Panc1 (cell line): ENCODE results near the gene SYCE3. TPM values are rescaled to one million over a fixed set of nuclear protein-coding genes. Genes with fewer than 3 reads are reported as not detected.

Experiments used
- ATAC-seq: fragments of 200-7000 bp; cut with Tn5 transposase; 2 replicates; pipeline ENCODE4 v1.9.1; 2020; ENCODE audit warnings: mild to moderate bottlenecking, moderate library complexity
- BruUV-seq: library from RNA; stranded (reverse); fragments of 400-500 nt; replicated peaks from 2 replicates; lab custom pipeline; 2021; lab: Mats Ljungman, UMichigan
- CTCF ChIA-PET: fragments of 300-600 bp; sonication (Branson Sonifier 250); formaldehyde crosslinking; loops from one replicate; lab custom pipeline; 2022; ENCODE audit warnings: antibody characterized with exemption; lab: Charles Lee
- POLR2A ChIA-PET: fragments of 300-600 bp; sonication (Branson Sonifier 250); formaldehyde crosslinking; loops from one replicate; lab custom pipeline; 2022; ENCODE audit warnings: antibody characterized with exemption; lab: Charles Lee
- DNase-seq: peaks from one replicate; pipeline ENCODE4 v3.0.0-alpha.2; 2010; ENCODE audit warnings: low read depth, low spot score
- H3K27ac ChIP-seq: 2 replicates; pipeline ENCODE4 v1.5.1; 2011; ENCODE audit warnings: mild to moderate bottlenecking, low read length, inconsistent platforms
- H3K27me3 ChIP-seq: fragments of 200-500 bp; sonication (Bioruptor generic); 2 replicates; pipeline ENCODE4 v1.6.0; 2014; ENCODE audit warnings: low read length, inconsistent platforms; ENCODE audit not compliant: control insufficient read depth, insufficient read depth
- H3K36me3 ChIP-seq: fragments of 200-500 bp; sonication (Bioruptor generic); 2 replicates; pipeline ENCODE4 v1.5.1; 2014; ENCODE audit warnings: inconsistent platforms, mild to moderate bottlenecking, low read length, moderate library complexity; ENCODE audit not compliant: control insufficient read depth, insufficient read depth
- H3K4me1 ChIP-seq: 2 replicates; pipeline ENCODE4 v1.5.1; 2011; ENCODE audit warnings: inconsistent platforms, mild to moderate bottlenecking, low read length, moderate library complexity; ENCODE audit not compliant: control insufficient read depth, insufficient read depth
- H3K4me3 ChIP-seq, 2 experiments: 2 replicates each; pipeline ENCODE4 v1.5.1; 2011 to 2012; ENCODE audit warnings: low read depth in 2 of 2, low read length in 2 of 2, mild to moderate bottlenecking in 2 of 2, inconsistent platforms in 1 of 2, moderate library complexity in 1 of 2
- H3K9me3 ChIP-seq: fragments of 200-500 bp; sonication (Bioruptor generic); 2 replicates; pipeline ENCODE4 v1.5.1; 2014; ENCODE audit warnings: low read depth, mild to moderate bottlenecking, inconsistent platforms, low read length, moderate library complexity; ENCODE audit not compliant: control insufficient read depth, insufficient read depth
- POLR2AphosphoS5 ChIP-seq: IDR thresholded peaks from 2 replicates; pipeline ENCODE4 v1.6.1; 2012; ENCODE audit warnings: mild to moderate bottlenecking, low read depth, low read length, moderate library complexity
- SIN3A ChIP-seq: IDR thresholded peaks from 2 replicates; pipeline ENCODE4 v1.6.1; 2012; ENCODE audit warnings: low read depth, mild to moderate bottlenecking, low read length, moderate library complexity, borderline replicate concordance; ENCODE audit not compliant: insufficient read depth
- TCF7L2 ChIP-seq: IDR thresholded peaks from 2 replicates; pipeline ENCODE4 v1.6.1; 2011; ENCODE audit warnings: mild to moderate bottlenecking, low read depth, low read length, inconsistent platforms
- in situ Hi-C: cut with HindIII; loops from 2 replicates; pipeline ENCODE4 v1.10.0; 2016; ENCODE audit warnings: low sequenced_read_pairs, low pct_unique_long_range_greater_than_20kb
- intact Hi-C: fragments of 100-400 bp; cut with micrococcal nuclease; formaldehyde crosslinking; loops from one replicate; pipeline ENCODE4 v1.10.0; 2022; ENCODE audit not compliant: unreplicated experiment
- total RNA-seq: library from RNA; stranded (reverse); gene quantifications from one replicate; pipeline ENCODE4 v1.2.1, GENCODE V29; 2021; ENCODE audit not compliant: unreplicated experiment
- TF ChIP-seq, protein P1 (sequence below): fragments of 450-650 bp; IDR thresholded peaks from 2 replicates; pipeline ENCODE4 v1.5.1; 2017; ENCODE audit warnings: mild to moderate bottlenecking
- TF ChIP-seq, protein P2 (sequence below), 2 experiments: IDR thresholded peaks; 2 replicates each; pipeline ENCODE4 v1.6.1; 2011 to 2012; ENCODE audit warnings: low read depth in 2 of 2, control low read depth in 1 of 2, low read length in 1 of 2, mild to moderate bottlenecking in 1 of 2, moderate library complexity in 1 of 2; ENCODE audit not compliant: insufficient read depth in 1 of 2

Gene SYCE3
- total RNA-seq, 1 experiment from 2014 or later: not detected

- Histone ChIP-seq H3K4me1 (0 out of 2 replicates have a peak, but pooled peaks cover 2% of the 10 kb centered on the region), H3K36me3 (no peaks in the 10 kb centered on the region), H3K4me3 (no peak overlapping the region), H3K27ac (no peak overlapping the region), H3K9me3 (no peaks in the 10 kb centered on the region), H3K27me3 (no peaks in the 10 kb centered on the region)
- POLR2A ChIA-PET: no interaction called here
- BruUV-seq: no TSS peak
- CTCF ChIA-PET: no interaction called here
- intact Hi-C loops (no loop called here), in situ Hi-C loops (no loop called here)
- DNase-seq (no peak), ATAC-seq (no peak)
- no peak for TF ChIP-seq TCF7L2
- no peak for TF ChIP-seq POLR2AphosphoS5
- TF ChIP-seq, protein P1, sequence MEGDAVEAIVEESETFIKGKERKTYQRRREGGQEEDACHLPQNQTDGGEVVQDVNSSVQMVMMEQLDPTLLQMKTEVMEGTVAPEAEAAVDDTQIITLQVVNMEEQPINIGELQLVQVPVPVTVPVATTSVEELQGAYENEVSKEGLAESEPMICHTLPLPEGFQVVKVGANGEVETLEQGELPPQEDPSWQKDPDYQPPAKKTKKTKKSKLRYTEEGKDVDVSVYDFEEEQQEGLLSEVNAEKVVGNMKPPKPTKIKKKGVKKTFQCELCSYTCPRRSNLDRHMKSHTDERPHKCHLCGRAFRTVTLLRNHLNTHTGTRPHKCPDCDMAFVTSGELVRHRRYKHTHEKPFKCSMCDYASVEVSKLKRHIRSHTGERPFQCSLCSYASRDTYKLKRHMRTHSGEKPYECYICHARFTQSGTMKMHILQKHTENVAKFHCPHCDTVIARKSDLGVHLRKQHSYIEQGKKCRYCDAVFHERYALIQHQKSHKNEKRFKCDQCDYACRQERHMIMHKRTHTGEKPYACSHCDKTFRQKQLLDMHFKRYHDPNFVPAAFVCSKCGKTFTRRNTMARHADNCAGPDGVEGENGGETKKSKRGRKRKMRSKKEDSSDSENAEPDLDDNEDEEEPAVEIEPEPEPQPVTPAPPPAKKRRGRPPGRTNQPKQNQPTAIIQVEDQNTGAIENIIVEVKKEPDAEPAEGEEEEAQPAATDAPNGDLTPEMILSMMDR: no peak
- TF ChIP-seq, protein P2, sequence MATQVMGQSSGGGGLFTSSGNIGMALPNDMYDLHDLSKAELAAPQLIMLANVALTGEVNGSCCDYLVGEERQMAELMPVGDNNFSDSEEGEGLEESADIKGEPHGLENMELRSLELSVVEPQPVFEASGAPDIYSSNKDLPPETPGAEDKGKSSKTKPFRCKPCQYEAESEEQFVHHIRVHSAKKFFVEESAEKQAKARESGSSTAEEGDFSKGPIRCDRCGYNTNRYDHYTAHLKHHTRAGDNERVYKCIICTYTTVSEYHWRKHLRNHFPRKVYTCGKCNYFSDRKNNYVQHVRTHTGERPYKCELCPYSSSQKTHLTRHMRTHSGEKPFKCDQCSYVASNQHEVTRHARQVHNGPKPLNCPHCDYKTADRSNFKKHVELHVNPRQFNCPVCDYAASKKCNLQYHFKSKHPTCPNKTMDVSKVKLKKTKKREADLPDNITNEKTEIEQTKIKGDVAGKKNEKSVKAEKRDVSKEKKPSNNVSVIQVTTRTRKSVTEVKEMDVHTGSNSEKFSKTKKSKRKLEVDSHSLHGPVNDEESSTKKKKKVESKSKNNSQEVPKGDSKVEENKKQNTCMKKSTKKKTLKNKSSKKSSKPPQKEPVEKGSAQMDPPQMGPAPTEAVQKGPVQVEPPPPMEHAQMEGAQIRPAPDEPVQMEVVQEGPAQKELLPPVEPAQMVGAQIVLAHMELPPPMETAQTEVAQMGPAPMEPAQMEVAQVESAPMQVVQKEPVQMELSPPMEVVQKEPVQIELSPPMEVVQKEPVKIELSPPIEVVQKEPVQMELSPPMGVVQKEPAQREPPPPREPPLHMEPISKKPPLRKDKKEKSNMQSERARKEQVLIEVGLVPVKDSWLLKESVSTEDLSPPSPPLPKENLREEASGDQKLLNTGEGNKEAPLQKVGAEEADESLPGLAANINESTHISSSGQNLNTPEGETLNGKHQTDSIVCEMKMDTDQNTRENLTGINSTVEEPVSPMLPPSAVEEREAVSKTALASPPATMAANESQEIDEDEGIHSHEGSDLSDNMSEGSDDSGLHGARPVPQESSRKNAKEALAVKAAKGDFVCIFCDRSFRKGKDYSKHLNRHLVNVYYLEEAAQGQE (IDR thresholded peaks at IDR 0.05; ENCODE audit: insufficient read depth in 1 of 2, low read depth in 2 of 2, low read length in 1 of 2): no peak
- TF ChIP-seq SIN3A: no peak
These were observed 14.9 kb upstream of the SYCE3 start for GRCh38 chr22:50577697-50577986.

- Histone ChIP-seq H3K4me1 (0 out of 2 replicates have a peak, but pooled peaks cover 2% of the 10 kb centered on the region), H3K4me3 (no peak overlapping the region), H3K9me3 (no peaks in the 10 kb centered on the region), H3K27ac (no peak overlapping the region), H3K36me3 (no peaks in the 10 kb centered on the region), H3K27me3 (no peaks in the 10 kb centered on the region)
- intact Hi-C loops: no loop called here
- ChIA-PET POLR2A (no interaction called here), CTCF (interaction anchor here (1.3 kb wide), 1 partner anchor 44 kb away, joined by 4 read pairs; no protein-coding TSS in a partner anchor)
- no peak for ATAC-seq
- in situ Hi-C loops: no loop called here
- DNase-seq: no peak
- no peak for TF ChIP-seq SIN3A
- TF ChIP-seq TCF7L2: no peak
- TF ChIP-seq POLR2AphosphoS5: no peak
- TF ChIP-seq, protein P1: no peak
- TF ChIP-seq, protein P2 (IDR thresholded peaks at IDR 0.05; ENCODE audit: insufficient read depth in 1 of 2, low read depth in 2 of 2, low read length in 1 of 2): no peak
- no TSS peak for BruUV-seq
These were observed 14.3 kb upstream of the SYCE3 start for GRCh38 chr22:50576806-50577696.
